Activated naive CD4-positive, alpha-beta T cell treated with anti-CD3 and anti-CD28 coated beads, Interleukin-2, amount 50 U/mL, for 16 hours (primary cell): ENCODE measurements around the gene ABCA3.
"Not testable (repeated sequence)": the region's sequence is repeated elsewhere in the genome, so short reads cannot be mapped to it uniquely, and the experiment has no call there.

Source experiments
- DNase-seq: peaks from one replicate; pipeline ENCODE4 v3.0.0-alpha.2; 2020

Gene ABCA3

GRCh38 chr16:2277466-2278271, 62.9 kb downstream of the ABCA3 start:
- no peak for DNase-seq

DNA sequence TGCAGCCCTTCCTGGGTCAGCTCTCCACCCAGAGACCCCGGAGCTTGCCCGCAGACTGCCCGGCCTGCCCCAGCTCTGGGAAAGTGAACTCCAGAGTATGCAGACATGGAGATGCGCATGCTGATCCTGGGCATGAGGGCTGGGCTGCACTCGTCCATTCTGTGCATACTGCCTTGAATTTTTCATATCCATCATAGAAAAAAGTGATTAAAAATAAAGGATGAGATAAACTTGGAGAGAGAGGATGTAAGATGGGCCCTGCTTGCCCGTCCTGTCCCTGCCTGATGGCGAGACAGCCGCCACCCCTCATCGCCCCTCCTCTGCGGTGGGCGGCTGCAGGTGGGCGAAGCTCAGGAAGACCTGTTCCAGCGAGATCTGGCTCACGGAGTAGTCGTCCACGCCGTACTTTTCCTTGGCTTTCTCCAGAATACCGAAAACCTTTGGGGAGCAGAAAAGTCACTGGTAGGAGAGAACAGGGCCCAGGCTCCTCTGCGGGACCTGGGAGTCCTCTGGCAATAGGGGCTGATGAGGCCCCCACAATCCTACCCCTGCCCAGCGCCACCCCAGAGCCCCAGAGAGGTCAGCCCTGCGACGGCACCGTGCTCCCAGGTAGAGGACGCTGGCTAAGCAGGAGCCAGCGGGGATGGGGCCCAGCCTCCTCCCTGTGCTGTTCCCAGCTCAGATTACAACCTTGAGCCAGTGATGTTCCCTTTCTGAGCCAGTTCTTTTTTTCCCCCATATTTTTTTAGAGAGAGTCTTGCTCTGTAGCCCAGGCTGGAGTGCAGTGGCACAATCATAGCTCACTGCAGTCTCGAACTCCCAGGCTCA, 63.9 kb downstream of the ABCA3 start:
- DNase-seq = no peak

DNA sequence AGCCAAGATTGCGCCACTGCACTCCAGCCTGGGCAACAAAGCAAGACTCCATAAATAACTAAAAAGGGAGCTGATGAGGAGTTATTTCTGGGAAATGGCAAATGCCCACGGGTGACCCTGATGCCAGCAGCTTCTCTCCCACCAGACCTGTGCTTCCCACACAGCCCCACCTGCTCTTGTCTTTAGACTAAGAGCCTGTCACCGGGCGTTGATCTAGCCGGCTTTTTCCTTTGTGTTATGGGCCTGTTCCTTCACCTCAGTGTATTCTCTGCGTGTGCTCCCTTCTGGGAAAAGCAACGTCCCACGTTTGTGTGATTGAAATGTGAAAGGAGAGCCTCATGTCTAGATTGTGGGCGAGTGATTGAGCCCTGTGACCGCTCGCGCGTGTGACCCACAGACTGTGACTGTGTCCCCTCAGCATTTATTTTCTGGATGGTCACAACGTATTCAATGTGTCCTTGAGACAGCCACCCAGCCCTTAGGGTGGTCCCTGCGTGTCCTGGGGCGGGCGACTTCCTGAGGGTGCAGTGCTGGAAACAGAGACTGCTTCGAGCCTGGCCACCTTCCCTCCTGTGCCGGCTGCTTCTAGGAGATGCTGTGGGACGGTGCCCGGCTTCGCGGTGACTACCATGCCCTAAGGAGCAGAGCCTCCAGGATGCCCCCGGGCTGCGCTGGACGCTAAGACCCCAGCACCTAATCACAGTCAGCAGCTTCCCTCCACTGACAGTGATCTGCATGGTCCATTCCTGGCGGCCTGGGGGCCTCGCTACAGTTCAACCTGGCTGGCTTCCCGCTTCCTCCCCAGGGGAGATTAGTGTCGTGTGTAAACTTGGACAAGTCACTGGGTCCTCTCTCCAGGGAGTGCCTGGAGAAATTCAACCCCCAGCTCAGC, 64.8 kb downstream of the ABCA3 start:
- no peak for DNase-seq

DNA sequence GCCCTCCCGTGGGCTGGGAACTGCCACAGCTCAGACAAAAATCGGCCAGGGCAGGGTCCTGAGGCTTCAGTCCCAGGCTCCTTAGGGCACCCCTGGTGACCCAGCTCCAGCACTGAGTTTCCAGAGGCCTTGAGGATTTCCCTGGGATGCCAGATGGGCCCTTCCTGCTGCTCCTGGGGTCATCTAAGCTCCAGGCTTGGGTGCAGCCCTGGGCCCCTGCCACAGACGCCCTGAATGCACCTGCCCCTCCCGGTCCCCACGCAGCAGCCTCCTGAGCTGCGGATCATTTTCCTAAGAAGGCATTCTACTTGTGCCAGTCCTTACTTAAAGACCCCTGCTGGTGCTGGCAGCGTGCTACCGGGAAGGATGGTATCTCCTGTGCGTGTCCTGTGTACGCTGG, 66.6 kb downstream of the ABCA3 start:
- DNase-seq = no peak

- no peak for DNase-seq
Observed at GRCh38 chr16:2273484-2273883, 67.0 kb downstream of the ABCA3 start.

- DNase-seq = no peak
Observed at GRCh38 chr16:2271848-2272461, 68.6 kb downstream of the ABCA3 start.

- no peak for DNase-seq
Observed at GRCh38 chr16:2270588-2271470, 69.7 kb downstream of the ABCA3 start.

- DNase-seq = no peak
Observed at GRCh38 chr16:2270070-2270462, 70.5 kb downstream of the ABCA3 start.

DNA sequence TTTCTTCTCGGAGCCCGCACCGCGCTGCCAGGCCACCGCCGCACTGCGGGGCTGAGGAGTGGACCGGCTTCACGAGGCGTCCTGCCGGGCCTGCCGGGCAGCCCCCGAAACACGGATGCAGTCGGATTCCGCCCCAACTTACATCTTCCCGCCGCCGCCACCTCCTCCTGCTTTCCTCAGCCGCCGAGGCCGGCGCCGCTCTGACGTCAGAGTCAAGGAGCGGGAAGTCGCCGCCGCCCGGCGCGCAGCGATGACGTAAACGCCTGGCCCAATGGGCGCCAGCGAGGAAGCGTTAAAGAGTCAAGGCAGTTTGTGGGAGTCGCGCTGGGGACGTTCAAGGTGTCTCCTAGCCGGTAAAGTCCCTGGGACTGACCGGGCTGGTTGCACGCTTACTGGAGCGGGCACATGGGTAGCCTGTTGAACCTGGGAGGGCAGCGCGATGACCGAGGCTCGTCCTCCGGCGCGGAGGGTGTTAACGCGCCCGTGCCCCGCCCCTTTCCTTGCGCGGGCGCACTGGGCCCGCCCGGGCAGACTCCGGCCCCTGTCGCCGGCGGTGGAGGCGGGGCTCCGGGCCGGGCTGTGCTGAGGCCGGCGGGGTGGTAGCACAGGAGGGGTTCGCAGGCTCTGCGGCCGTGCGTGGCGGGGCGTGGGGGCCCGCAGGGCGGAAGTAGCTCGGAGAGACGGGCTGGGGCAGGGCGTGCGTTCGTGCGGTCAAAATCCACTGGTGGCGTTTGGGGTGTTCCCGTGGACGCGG, 72.4 kb downstream of the ABCA3 start, which contains the start of gene RNPS1:
Gene RNPS1, minus strand, starts transcription at position 214 of the 754 bp plus-strand sequence. CDS start 3,483 bp downstream, outside the sequence.
- peak; percentile 96 for DNase-seq

DNA sequence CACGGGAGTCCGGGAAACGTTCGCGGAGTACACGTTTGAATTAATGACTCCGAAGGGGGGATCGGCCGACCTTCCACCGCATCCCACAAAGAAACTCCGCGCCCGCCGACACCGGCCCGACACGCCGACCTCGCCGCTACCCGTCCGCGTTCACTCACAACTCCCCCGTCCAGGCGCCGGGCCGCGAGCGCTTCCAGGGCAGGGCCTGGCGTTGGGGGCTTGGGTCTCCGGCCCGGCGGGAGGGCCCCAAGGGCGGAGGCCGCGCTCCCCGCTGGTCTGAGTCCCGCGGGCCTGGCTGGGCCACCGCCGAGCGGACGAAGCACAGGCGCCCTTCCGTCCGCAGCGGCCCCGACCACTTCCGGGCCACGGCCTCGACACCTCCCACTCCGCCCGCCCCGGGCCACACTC, 73.0 kb downstream of the ABCA3 start:
- DNase-seq = not testable (repeated sequence)

GRCh38 chr16:2266887-2267286, 73.6 kb downstream of the ABCA3 start:
- peak; percentile 28 for DNase-seq

- DNase-seq = not testable (repeated sequence)
Observed at GRCh38 chr16:2263026-2263425, 77.5 kb downstream of the ABCA3 start.

- DNase-seq = no peak
Observed at GRCh38 chr16:2260250-2260649, 80.3 kb downstream of the ABCA3 start.

DNA sequence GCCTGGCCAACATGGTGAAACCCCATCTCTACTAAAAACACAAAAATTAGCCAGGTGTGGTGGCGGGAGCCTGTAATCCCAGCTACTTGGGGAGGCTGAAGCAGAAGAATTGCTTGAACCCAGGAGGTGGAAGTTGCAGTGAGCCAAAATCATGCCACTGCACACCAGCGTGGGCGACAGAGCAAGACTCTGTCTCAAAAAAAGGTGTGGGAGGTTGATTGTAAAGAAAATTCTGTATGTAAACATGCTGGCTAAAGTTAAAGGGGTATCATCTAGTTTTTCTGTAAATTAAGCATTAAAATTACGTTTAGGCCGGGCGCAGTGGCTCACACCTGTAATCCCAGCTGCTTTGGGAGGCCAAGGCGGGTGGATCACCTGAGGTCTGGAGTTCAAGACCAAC, 82.0 kb downstream of the ABCA3 start:
- DNase-seq = not testable (repeated sequence)

GRCh38 chr16:2257726-2258125, 82.8 kb downstream of the ABCA3 start:
- DNase-seq = no peak

DNA sequence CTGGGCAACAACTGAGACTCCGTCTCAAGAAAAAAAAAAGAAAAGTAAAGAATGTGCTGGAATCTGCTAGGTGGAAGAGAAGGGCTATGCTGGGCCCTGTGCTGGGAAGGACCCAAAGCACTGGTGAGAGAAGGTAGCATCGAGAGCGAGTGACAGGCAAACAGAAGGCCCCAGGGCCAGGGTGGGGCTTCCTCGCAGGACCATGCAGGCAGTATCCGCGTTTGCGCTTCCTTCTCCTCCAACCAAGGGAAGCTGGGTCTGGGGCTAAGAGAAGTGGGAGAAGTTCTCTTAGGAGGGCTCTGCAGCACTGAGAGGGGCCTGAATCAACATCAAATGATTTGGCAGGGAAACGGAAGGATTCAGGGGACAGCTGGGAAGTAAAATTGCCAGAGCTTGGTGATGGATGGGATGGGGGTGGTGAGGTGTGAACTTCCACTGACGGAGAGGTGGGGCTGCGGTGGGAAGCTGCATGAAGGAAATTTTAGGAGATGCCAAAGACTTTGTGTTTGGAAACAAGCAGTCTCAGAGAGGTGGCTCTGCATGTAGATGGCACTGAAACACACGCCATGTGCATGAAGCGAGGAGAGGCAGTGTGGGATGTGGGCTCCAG, 83.9 kb downstream of the ABCA3 start:
- DNase-seq = no peak

GRCh38 chr16:2253293-2253692, 87.2 kb downstream of the ABCA3 start:
- no peak for DNase-seq

- DNase-seq = no peak
Observed at GRCh38 chr16:2252806-2253148, 87.8 kb downstream of the ABCA3 start.

- DNase-seq = peak; percentile 71
Observed at GRCh38 chr16:2251296-2252111, 89.0 kb downstream of the ABCA3 start, which contains the start of gene ECI1. ECI1 (minus strand) TSS chr16:2251587; CDS start chr16:2251566, 21 bp downstream.
